Activated effector memory CD4-positive, alpha-beta T cell treated with anti-CD3 and anti-CD28 coated beads, Interleukin-2, amount 50 U/mL, for 16 hours (primary cell): ENCODE measurements around the gene TGFA.
"Not testable (repeated sequence)": the region's sequence is repeated elsewhere in the genome, so short reads cannot be mapped to it uniquely, and the experiment has no call there.

ENCODE experiments used
- DNase-seq: peaks from one replicate; pipeline ENCODE4 v3.0.0-alpha.2; 2020

Gene TGFA

GRCh38 chr2:70490381-70490780 is 63.2 kb downstream of the TGFA start:
- no peak for DNase-seq

- DNase-seq, result no peak
These were observed 64.5 kb downstream of the TGFA start for GRCh38 chr2:70489165-70489564.

GRCh38 chr2:70484086-70484485 is 69.5 kb downstream of the TGFA start:
- DNase-seq, result no peak

GRCh38 chr2:70482401-70482800 is 71.2 kb downstream of the TGFA start:
- no peak for DNase-seq

- DNase-seq, result no peak
These were observed 73.2 kb downstream of the TGFA start for GRCh38 chr2:70480468-70480867.

GRCh38 chr2:70479816-70480215 is 73.8 kb downstream of the TGFA start:
- DNase-seq, result no peak

GRCh38 chr2:70477441-70477844 is 76.2 kb downstream of the TGFA start:
- no peak for DNase-seq

GRCh38 chr2:70475266-70475665 is 78.4 kb downstream of the TGFA start:
- DNase-seq, result no peak

- DNase-seq, result no peak
These were observed 79.3 kb downstream of the TGFA start for GRCh38 chr2:70474256-70474848.

- DNase-seq, result no peak
These were observed 80.4 kb downstream of the TGFA start for GRCh38 chr2:70473101-70473722.

- no peak for DNase-seq
These were observed 81.3 kb downstream of the TGFA start for GRCh38 chr2:70472221-70472890.

- no peak for DNase-seq
These were observed 82.5 kb downstream of the TGFA start for GRCh38 chr2:70471129-70471528.

- no peak for DNase-seq
These were observed 83.7 kb downstream of the TGFA start for GRCh38 chr2:70469961-70470360.

- no peak for DNase-seq
These were observed 84.2 kb downstream of the TGFA start for GRCh38 chr2:70469435-70469834.

- DNase-seq, result no peak
These were observed 84.7 kb downstream of the TGFA start for GRCh38 chr2:70468878-70469277.

- no peak for DNase-seq
These were observed 85.5 kb downstream of the TGFA start for GRCh38 chr2:70467831-70468779.

- DNase-seq, result no peak
These were observed 86.4 kb downstream of the TGFA start for GRCh38 chr2:70467237-70467636.

- DNase-seq, result not testable (repeated sequence)
These were observed 87.0 kb downstream of the TGFA start for GRCh38 chr2:70466647-70467046.

- no peak for DNase-seq
These were observed 89.6 kb downstream of the TGFA start for GRCh38 chr2:70463997-70464396.

- no peak for DNase-seq
These were observed 90.0 kb downstream of the TGFA start for GRCh38 chr2:70463581-70463980.

- DNase-seq, result no peak
These were observed 91.4 kb downstream of the TGFA start for GRCh38 chr2:70461981-70462876.

GRCh38 chr2:70461414-70461813 is 92.2 kb downstream of the TGFA start:
- DNase-seq, result no peak
